Fibroblast of lung (primary cell): ENCODE results near the gene VSTM5. TPM values are rescaled to one million over a fixed set of nuclear protein-coding genes. Genes with fewer than 3 reads are reported as not detected.

ENCODE experiments used
- DNase-seq, 2 donors: peaks; one replicate each; pipeline versions ENCODE4 v3.0.0 to v3.0.0-alpha.2; 2010; ENCODE audit warnings: low read depth in 2 of 2
- H2AFZ ChIP-seq: 2 replicates; pipeline ENCODE4 v1.5.1; 2012; ENCODE audit warnings: low read length, control low read depth, inconsistent platforms
- H3K27ac ChIP-seq: 2 replicates; pipeline ENCODE4 v1.5.1; 2011; ENCODE audit warnings: low read length, control low read depth; ENCODE audit not compliant: insufficient read depth
- H3K27me3 ChIP-seq: 2 replicates; pipeline ENCODE4 v1.5.1; 2011; ENCODE audit warnings: mild to moderate bottlenecking, low read length; ENCODE audit not compliant: control insufficient read depth, insufficient read depth
- H3K36me3 ChIP-seq: 2 replicates; pipeline ENCODE4 v1.5.1; 2011; ENCODE audit warnings: low read length; ENCODE audit not compliant: control insufficient read depth, insufficient read depth
- H3K4me1 ChIP-seq: 2 replicates; pipeline ENCODE4 v1.5.1; 2011; ENCODE audit warnings: low read length; ENCODE audit not compliant: control insufficient read depth, insufficient read depth; ENCODE audit errors: extremely low read depth
- H3K4me2 ChIP-seq: 2 replicates; pipeline ENCODE4 v1.5.1; 2011; ENCODE audit warnings: low read length, control low read depth; ENCODE audit not compliant: insufficient read depth; ENCODE audit errors: extremely low read depth
- H3K4me3 ChIP-seq, 4 experiments: fragments of 200-600 bp in 1 of 4; sonication (generic) in 1 of 4; replicated peaks in 1 of 4; 2 replicates each; pipeline ENCODE4 v1.5.1; 2011 to 2016; ENCODE audit warnings: low read length in 4 of 4, low read depth in 3 of 4, mild to moderate bottlenecking in 3 of 4, control low read depth in 2 of 4, inconsistent platforms in 1 of 4, mixed read lengths in 1 of 4; ENCODE audit not compliant: insufficient read depth in 1 of 4; ENCODE audit errors: control extremely low read depth in 1 of 4
- H3K79me2 ChIP-seq: 2 replicates; pipeline ENCODE4 v1.5.1; 2012; ENCODE audit warnings: mild to moderate bottlenecking, low read length, inconsistent platforms; ENCODE audit not compliant: control insufficient read depth, insufficient read depth
- H3K9ac ChIP-seq: 2 replicates; pipeline ENCODE4 v1.5.1; 2011; ENCODE audit warnings: mild to moderate bottlenecking, low read length, control low read depth; ENCODE audit not compliant: insufficient read depth
- H3K9me3 ChIP-seq: 2 replicates; pipeline ENCODE4 v1.5.1; 2012; ENCODE audit warnings: low read depth, low read length; ENCODE audit not compliant: control insufficient read depth, insufficient read depth
- H4K20me1 ChIP-seq: 2 replicates; pipeline ENCODE4 v1.5.1; 2011; ENCODE audit warnings: low read length; ENCODE audit not compliant: control insufficient read depth, insufficient read depth; ENCODE audit errors: extremely low read depth
- CTCF ChIP-seq, 2 donors: IDR thresholded peaks in 1 of 2; conservative IDR thresholded peaks in 1 of 2; 1 replicate in 1 of 2; 2 replicates in 1 of 2; pipeline ENCODE4 v1.5.1; 2011 to 2012; ENCODE audit warnings: low read length in 2 of 2, control low read depth in 1 of 2, inconsistent platforms in 1 of 2, low read depth in 1 of 2, mild to moderate bottlenecking in 1 of 2
- EZH2 ChIP-seq: IDR thresholded peaks from 2 replicates; pipeline ENCODE4 v1.5.1; 2012; ENCODE audit warnings: low read length, control low read depth, mild to moderate bottlenecking; ENCODE audit errors: missing control alignments
- polyA plus RNA-seq, 2 donors: library from polyadenylated mRNA; depleted of rRNA in 1 of 2; stranded (reverse) in 1 of 2; unstranded in 1 of 2; fragments of >200 nt; gene quantifications; 2 replicates each; pipeline ENCODE4 v1.2.1, GENCODE V29; 2011 to 2012; ENCODE audit warnings: missing spikeins in 1 of 2
- total RNA-seq: library from RNA; depleted of rRNA; stranded (reverse); fragments of >200 nt; gene quantifications from 2 replicates; pipeline ENCODE4 v1.2.1, GENCODE V29; 2014

Gene VSTM5
- total and polyA plus RNA-seq, 2 donors (not counting 1 experiment from before 2014, with no cell fraction given) = 0.50 to 1.4 TPM

- H3K4me3 ChIP-seq = no peak overlapping the region
- no peak overlapping the region for H3K4me2 ChIP-seq
- H3K36me3 ChIP-seq = no peaks in the 10 kb centered on the region
- H3K79me2 ChIP-seq = no peaks in the 10 kb centered on the region
- no peaks in the 10 kb centered on the region for H4K20me1 ChIP-seq
- DNase-seq = no peak
- no peak overlapping the region for H2AFZ ChIP-seq
- H3K27me3 ChIP-seq = no peaks in the 10 kb centered on the region
- peaks cover 2% of the 10 kb centered on the region for H3K4me1 ChIP-seq
- H3K9me3 ChIP-seq = no peaks in the 10 kb centered on the region
- no peak overlapping the region for H3K27ac ChIP-seq
- no peak overlapping the region for H3K9ac ChIP-seq
- TF ChIP-seq EZH2 (no peak), CTCF (conservative IDR thresholded peaks at IDR 0.05 in 1 of 2, IDR thresholded peaks at IDR 0.05 in 1 of 2; ENCODE audit: low read depth in 1 of 2, low read length in 2 of 2) (no peak)
These were observed 9.0 kb downstream of the VSTM5 start for GRCh38 chr11:93841446-93841845.

- H2AFZ ChIP-seq = no peak overlapping the region
- H3K4me3 ChIP-seq = no peak overlapping the region
- no peaks in the 10 kb centered on the region for H4K20me1 ChIP-seq
- DNase-seq = no peak
- H3K27me3 ChIP-seq = no peaks in the 10 kb centered on the region
- no peaks in the 10 kb centered on the region for H3K9me3 ChIP-seq
- no peak overlapping the region for H3K4me2 ChIP-seq
- no peak overlapping the region for H3K27ac ChIP-seq
- no peak for TF ChIP-seq CTCF (conservative IDR thresholded peaks at IDR 0.05 in 1 of 2, IDR thresholded peaks at IDR 0.05 in 1 of 2; ENCODE audit: low read depth in 1 of 2, low read length in 2 of 2)
- no peak for TF ChIP-seq EZH2
- H3K4me1 ChIP-seq = peaks cover 2% of the 10 kb centered on the region
- no peaks in the 10 kb centered on the region for H3K36me3 ChIP-seq
- no peak overlapping the region for H3K9ac ChIP-seq
- H3K79me2 ChIP-seq = no peaks in the 10 kb centered on the region
These were observed 9.4 kb downstream of the VSTM5 start for GRCh38 chr11:93840981-93841380.

GRCh38 chr11:93840180-93840579 lies 10.2 kb downstream of the VSTM5 start:
- no peaks in the 10 kb centered on the region for H3K79me2 ChIP-seq
- H3K9ac ChIP-seq = no peak overlapping the region
- H3K27ac ChIP-seq = no peak overlapping the region
- no peak for TF ChIP-seq EZH2
- TF ChIP-seq CTCF (conservative IDR thresholded peaks at IDR 0.05 in 1 of 2, IDR thresholded peaks at IDR 0.05 in 1 of 2; ENCODE audit: low read depth in 1 of 2, low read length in 2 of 2) = no peak
- H3K27me3 ChIP-seq = no peaks in the 10 kb centered on the region
- H2AFZ ChIP-seq = no peak overlapping the region
- no peaks in the 10 kb centered on the region for H3K4me1 ChIP-seq
- DNase-seq = no peak
- no peak overlapping the region for H3K4me2 ChIP-seq
- H3K9me3 ChIP-seq = no peaks in the 10 kb centered on the region
- no peak overlapping the region for H3K4me3 ChIP-seq
- no peaks in the 10 kb centered on the region for H4K20me1 ChIP-seq
- no peaks in the 10 kb centered on the region for H3K36me3 ChIP-seq
